Measurements from ENCODE around the gene PXMP2. TPM values are rescaled to one million over a fixed set of nuclear protein-coding genes. Genes with fewer than 3 reads are reported as not detected.

The PXMP2 gene
- polyA plus RNA-seq, 3 donors: 2.9 to 9.2 (median 8.7) TPM

DNA sequence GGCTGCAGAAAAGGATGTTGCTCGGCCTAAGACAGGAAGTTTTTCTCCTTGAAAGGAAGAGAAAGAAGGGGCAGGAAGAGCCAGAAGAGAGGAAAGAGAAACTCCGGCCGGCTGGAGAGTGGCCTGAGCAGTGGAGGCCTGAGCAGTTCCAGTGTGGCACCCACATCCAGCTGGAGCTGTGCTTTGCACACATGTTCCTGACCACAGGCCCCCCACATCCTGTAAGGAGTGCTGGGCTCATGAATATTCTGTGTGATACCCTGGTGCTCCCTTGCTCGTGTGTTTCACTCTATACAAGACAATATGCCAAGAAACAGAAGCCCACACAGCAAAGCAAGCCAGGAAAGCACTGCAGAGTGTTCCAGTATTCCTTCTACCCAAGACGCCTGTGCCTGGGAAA, 27.3 kb upstream of the PXMP2 start:
- H3K4me1 ChIP-seq (ENCODE audit: control insufficient read depth in 1 of 2, insufficient read depth in 2 of 2, low read length in 2 of 2): peaks cover 8 to 12% of the 10 kb centered on the region in 2 donors
- no peaks in the 10 kb centered on the region for H3K27me3 ChIP-seq (ENCODE audit: control insufficient read depth in 2 of 2, insufficient read depth in 2 of 2, low read length in 2 of 2)
- H3K79me2 ChIP-seq (ENCODE audit: insufficient read depth, low read length): no peaks in the 10 kb centered on the region
- H3K9me3 ChIP-seq (replicated peaks in 1 of 2; ENCODE audit: control insufficient read depth in 1 of 2, insufficient read depth in 1 of 2, low read length in 2 of 2): no peaks in the 10 kb centered on the region
- WGBS (ENCODE audit: insufficient coverage): 0% methylated on average over 2 of the region's 5 CpGs
- intact Hi-C loops (cut with micrococcal nuclease): no loop called here
- peaks cover 61 to 98% of the 10 kb centered on the region in 2 donors for H3K36me3 ChIP-seq (replicated peaks in 1 of 2; ENCODE audit: control insufficient read depth in 1 of 2, insufficient read depth in 2 of 2, low read length in 2 of 2)
- Mint-ChIP-seq H3K4me3 (no peak overlapping the region), H3K27me3 (ENCODE audit: low read depth in 3 of 3) (no peaks in the 10 kb centered on the region), H3K9me3 (no peaks in the 10 kb centered on the region), H3K27ac (peak overlapping the region in 2 of 7 donors; percentile 1 to 68), H3K4me1 (peaks cover 25% of the 10 kb centered on the region), H3K36me3 (peaks cover 74 to 86% of the 10 kb centered on the region in 2 donors)
- no peak overlapping the region for H2AFZ ChIP-seq (ENCODE audit: insufficient read depth, low read depth, low read length, poor library complexity, severe bottlenecking)
- H3K27ac ChIP-seq (ENCODE audit: low read depth in 1 of 2, low read length in 2 of 2): no peak overlapping the region
- no peak for DNase-seq
- H4K20me1 ChIP-seq (ENCODE audit: insufficient read depth, low read length): no peaks in the 10 kb centered on the region
- TF ChIP-seq, protein P1, sequence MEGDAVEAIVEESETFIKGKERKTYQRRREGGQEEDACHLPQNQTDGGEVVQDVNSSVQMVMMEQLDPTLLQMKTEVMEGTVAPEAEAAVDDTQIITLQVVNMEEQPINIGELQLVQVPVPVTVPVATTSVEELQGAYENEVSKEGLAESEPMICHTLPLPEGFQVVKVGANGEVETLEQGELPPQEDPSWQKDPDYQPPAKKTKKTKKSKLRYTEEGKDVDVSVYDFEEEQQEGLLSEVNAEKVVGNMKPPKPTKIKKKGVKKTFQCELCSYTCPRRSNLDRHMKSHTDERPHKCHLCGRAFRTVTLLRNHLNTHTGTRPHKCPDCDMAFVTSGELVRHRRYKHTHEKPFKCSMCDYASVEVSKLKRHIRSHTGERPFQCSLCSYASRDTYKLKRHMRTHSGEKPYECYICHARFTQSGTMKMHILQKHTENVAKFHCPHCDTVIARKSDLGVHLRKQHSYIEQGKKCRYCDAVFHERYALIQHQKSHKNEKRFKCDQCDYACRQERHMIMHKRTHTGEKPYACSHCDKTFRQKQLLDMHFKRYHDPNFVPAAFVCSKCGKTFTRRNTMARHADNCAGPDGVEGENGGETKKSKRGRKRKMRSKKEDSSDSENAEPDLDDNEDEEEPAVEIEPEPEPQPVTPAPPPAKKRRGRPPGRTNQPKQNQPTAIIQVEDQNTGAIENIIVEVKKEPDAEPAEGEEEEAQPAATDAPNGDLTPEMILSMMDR (IDR thresholded peaks at IDR 0.05): no peak
- no peak overlapping the region for H3K4me2 ChIP-seq (replicated peaks; ENCODE audit: extremely low read depth, low read length, poor library complexity, severe bottlenecking)
- no peak overlapping the region for H3K9ac ChIP-seq (ENCODE audit: insufficient read depth, low read length, poor library complexity, severe bottlenecking)
- no peak overlapping the region for H3K4me3 ChIP-seq (replicated peaks in 1 of 3; ENCODE audit: low read depth in 2 of 3, low read length in 3 of 3)

DNA sequence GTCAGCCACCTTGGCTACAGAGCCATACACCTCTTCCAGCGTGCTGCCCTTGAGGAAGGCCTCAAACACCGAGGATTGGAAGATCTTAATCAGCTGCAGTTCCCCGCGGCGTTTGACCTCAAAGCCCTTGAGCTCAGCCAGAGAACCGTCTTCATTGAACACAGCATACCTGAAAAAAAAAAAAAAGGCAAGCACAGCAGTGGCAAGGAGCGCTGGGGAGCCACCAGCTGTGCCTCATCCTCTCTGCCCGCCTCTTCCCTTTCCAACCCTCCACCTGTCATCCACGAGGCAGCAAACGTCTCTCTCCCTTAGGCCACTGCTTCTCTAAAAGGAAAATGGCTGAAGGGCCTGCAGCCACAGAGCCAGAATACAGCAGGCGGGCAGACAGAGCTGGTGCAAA, 26.4 kb upstream of the PXMP2 start:
- H3K4me1 Mint-ChIP-seq: peaks cover 25% of the 10 kb centered on the region
- 68% methylated on average over 9 of the region's 11 CpGs for WGBS (ENCODE audit: insufficient coverage)
- no peak for DNase-seq
- H3K9ac ChIP-seq (ENCODE audit: insufficient read depth, low read length, poor library complexity, severe bottlenecking): no peak overlapping the region
- H3K4me3 ChIP-seq (replicated peaks in 1 of 3; ENCODE audit: low read depth in 2 of 3, low read length in 3 of 3): no peak overlapping the region
- H3K9me3 Mint-ChIP-seq: no peaks in the 10 kb centered on the region
- intact Hi-C loops (cut with micrococcal nuclease): no loop called here
- no peaks in the 10 kb centered on the region for H3K9me3 ChIP-seq (replicated peaks in 1 of 2; ENCODE audit: control insufficient read depth in 1 of 2, insufficient read depth in 1 of 2, low read length in 2 of 2)
- peaks cover 60 to 98% of the 10 kb centered on the region in 2 donors for H3K36me3 ChIP-seq (replicated peaks in 1 of 2; ENCODE audit: control insufficient read depth in 1 of 2, insufficient read depth in 2 of 2, low read length in 2 of 2)
- no peak overlapping the region for H3K4me2 ChIP-seq (replicated peaks; ENCODE audit: extremely low read depth, low read length, poor library complexity, severe bottlenecking)
- peaks cover 8 to 12% of the 10 kb centered on the region in 2 donors for H3K4me1 ChIP-seq (ENCODE audit: control insufficient read depth in 1 of 2, insufficient read depth in 2 of 2, low read length in 2 of 2)
- no peak overlapping the region for H2AFZ ChIP-seq (ENCODE audit: insufficient read depth, low read depth, low read length, poor library complexity, severe bottlenecking)
- H3K27me3 ChIP-seq (ENCODE audit: control insufficient read depth in 2 of 2, insufficient read depth in 2 of 2, low read length in 2 of 2): no peaks in the 10 kb centered on the region
- H3K27ac Mint-ChIP-seq: peak overlapping the region in 3 of 7 donors; percentile 12 to 36 (median 15)
- H3K27ac ChIP-seq (ENCODE audit: low read depth in 1 of 2, low read length in 2 of 2): no peak overlapping the region
- TF ChIP-seq, protein P1 (IDR thresholded peaks at IDR 0.05): no peak
- H4K20me1 ChIP-seq (ENCODE audit: insufficient read depth, low read length): no peaks in the 10 kb centered on the region
- H3K27me3 Mint-ChIP-seq (ENCODE audit: low read depth in 3 of 3): no peaks in the 10 kb centered on the region
- H3K79me2 ChIP-seq (ENCODE audit: insufficient read depth, low read length): no peaks in the 10 kb centered on the region
- no peak overlapping the region for H3K4me3 Mint-ChIP-seq
- peaks cover 81 to 92% of the 10 kb centered on the region in 2 donors for H3K36me3 Mint-ChIP-seq
